HG03175 (cell line): ENCODE measurements around the gene AUNIP.

Experiments
- ATAC-seq: cut with Tn5 transposase; IDR thresholded peaks from one replicate; pipeline ENCODE4 v1.9.1; 2021; ENCODE audit warnings: mild to moderate bottlenecking, moderate library complexity; ENCODE audit not compliant: unreplicated experiment

Gene AUNIP

DNA sequence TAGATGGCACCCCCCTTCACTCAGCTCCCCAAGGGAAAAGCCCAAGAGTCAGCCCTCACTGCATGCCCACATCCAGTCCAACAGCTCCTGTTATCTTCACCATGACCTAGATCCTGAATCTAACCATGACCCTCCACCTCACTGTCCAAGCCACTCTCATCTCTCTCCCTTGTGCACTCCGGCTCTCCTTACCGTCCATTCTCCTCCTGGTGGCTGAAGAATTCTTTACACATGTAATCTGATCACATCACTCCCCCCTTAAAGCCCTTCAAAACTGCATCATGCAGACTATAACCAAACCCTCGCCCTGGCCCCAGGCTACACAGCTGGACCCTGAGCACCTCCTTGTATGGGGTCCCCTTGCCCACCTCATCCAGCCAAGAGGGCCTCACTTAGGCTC lies 30.2 kb upstream of the AUNIP start:
- ATAC-seq, result no peak

DNA sequence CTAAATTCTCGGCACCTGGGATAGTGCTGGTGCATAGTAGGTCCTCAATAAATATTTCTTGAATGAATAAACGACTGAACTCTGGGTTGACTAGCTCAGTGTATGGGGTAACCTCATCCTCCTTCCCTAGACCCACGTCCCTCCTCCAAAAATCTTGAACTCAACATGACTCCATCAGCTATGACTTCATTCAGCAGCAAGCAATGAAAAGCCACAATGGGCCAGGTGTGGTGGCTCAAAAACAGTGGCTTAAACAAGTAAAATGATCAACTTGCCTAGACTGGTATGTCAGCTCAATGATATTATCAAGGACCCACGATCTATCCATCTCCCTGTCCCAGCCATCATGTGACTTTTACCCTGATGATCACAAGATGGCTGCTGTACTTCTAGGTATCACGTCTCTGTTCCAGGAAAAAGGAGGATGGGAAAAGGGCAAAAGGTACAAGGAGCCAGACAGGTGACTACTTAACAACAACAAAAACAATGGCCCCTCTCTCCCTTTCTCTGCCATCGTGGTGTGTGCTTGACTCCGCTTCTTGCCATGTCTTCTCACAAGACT lies 29.2 kb upstream of the AUNIP start:
- no peak for ATAC-seq

DNA sequence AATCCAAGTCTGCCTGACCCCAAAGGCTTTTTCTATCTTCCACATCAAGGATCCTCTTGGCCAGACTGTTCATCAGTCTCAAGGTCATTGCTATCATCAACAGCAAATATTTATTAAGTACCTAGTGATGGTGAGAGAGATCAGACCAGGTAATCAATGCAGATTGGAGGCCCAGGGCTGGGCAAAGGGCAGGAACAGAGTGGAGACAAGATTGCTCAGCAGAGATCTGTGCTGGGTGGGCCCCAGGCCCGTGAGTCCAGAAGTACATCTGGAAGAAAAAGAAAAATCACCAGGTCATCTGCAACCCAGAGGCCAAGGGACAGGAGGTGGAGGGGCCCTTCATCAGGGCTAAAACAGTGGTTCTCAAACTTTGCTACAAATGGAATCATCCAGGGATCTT lies 26.3 kb upstream of the AUNIP start:
- no peak for ATAC-seq

DNA sequence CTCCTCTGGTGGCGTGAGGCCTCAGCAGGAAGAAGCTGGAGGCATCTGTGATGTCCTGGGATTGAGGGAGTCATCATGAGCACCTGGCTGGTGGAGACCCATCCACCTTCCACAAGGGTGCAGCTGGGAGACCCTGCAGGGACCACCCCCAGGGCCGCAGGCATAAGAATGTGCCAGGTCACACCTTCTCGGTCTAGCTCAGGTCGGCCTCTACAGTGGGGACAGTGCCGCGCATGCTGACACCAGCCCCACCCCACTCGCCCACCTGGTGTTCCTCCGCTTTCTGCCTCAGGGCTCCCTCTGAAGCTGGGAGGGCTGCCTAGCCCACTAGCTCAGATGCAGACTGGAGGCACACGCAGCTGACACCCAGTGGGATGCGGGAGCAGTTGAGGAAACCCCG lies 22.0 kb upstream of the AUNIP start:
- no peak for ATAC-seq

DNA sequence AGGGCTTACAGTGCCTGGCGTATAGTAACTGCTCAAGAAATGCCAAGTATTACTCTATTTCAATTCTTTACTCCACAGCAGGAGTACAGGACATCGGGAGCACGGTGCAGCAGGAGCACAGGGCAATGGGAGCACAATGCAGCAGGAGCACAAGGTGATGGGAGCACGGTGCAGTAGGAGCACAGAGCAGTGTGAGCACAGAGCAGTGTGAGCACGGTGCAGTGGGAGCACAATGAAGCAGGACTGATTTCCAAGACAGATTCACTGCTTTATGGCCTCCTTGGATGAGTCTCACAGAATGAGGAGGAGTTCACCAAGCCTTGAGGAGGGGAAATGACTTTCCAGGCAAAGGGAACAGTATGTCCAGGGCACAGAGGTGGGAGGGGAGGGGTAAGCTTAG lies 21.3 kb upstream of the AUNIP start:
- ATAC-seq, result no peak

DNA sequence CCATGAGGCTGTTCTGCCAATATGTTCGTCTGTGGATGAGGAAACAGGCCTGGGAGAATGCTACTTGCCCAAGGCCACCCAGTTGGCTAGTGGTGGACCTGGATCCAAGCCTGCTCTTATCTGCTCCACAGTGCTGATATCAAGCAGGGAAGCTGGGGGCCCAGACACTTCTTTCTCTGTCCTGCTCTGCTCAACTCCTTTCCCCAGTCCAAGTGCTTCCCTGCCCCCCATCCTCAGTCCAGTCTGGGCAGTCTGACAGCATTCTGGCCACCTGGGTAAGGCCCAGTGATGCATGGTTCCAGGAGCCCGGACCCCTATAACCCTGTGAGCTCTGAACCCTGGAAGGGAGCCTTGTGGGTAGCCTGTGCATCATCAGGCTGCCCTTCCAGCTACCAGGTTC lies 20.4 kb upstream of the AUNIP start:
- ATAC-seq, result no peak

DNA sequence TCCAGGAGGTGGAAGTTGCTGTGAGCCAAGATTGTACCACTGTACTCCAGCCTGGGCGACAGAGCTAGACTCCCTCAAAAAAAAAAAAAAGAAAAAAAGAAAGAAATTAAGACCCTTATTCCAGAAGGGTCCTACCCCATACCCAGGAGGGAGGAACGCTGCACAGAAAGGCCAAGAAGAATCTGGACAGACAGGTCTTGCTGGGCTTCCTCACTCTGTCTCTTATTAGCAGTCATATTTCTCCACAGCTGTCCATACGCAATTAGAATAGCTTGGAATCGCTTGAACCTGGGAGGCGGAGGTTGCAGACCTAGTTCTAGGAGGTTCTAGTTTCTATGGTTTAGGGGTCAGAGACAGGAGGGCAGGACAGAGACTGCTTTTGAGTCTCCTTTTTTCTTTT lies 19.4 kb upstream of the AUNIP start:
- no peak for ATAC-seq

DNA sequence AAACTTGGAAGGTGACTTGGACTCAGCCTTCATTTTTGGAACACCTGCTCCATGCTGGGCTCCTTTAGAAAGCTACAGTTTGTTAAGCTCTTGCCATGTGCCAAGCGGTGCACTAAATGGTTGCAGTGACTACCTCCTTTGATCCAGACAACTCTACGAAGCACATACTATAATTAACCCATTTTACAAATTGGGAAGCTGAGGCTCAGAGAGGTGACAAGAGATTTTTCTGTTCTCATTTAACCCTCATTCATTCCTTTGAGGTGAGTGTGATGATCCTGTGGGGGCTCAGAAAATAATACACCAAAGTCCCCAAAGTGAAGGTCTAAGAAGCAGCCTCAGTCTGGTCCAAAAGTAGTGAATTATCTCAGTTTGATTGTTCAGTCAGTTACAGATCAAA lies 17.9 kb upstream of the AUNIP start:
- ATAC-seq, result no peak

DNA sequence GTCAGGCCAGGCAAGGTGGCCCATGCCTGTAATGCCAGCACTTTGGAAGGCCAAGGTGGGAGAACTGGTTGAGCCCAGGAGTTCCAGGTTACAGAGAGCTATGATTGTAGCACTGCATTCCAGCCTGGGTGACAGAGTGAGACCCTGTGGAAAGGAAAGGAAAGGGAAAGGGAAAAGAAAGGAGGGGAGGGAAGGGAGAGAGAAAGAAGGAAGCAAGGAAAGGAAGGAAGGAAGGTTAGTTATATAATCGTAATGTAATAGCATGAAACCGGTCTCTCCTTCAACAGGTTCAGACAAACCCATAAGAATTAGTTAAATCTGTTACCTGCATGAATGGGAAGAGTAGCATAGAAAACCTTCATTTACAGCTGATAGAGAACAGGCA lies 17.4 kb upstream of the AUNIP start:
- ATAC-seq, result no peak

DNA sequence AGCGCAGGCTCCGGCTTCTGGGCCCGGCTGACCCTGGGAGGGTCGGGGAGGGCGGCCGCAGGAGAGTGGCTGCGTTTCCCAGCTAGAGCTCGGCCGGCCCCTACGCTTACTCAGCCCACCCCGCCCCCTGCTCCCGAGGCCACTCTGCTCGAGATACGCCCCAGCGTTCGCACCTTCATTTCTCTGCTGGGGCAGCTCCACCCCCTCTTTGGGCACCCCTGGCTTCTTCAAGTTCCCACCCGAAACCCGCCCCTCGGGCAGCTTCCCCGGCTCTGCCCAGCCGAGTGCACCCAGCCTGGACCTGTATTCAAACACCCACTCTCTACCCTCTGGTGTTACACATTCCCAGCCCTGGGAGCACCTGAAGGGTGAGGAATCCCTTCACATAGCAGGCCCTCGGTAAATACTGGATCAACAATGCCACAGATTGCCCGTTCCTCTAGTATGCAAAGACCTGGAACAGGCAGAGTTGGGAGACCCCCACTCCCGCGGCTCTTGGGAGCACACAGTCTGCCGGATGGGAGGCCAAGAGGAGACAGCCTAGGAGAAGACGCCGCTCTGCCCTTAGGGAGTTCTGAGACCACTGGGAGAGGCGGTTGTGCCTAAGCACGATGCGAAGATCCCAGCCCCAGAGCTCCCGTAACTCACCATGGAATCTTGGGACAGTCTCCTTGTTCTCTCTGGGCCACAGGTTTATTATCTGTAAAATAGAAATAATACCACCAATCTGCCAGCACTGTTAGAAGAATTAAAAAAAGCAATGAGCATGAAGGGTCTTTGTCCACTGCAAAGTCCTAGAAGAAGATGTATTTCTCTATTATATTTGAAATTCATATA lies 16.8 kb upstream of the AUNIP start:
- ATAC-seq, result no peak

DNA sequence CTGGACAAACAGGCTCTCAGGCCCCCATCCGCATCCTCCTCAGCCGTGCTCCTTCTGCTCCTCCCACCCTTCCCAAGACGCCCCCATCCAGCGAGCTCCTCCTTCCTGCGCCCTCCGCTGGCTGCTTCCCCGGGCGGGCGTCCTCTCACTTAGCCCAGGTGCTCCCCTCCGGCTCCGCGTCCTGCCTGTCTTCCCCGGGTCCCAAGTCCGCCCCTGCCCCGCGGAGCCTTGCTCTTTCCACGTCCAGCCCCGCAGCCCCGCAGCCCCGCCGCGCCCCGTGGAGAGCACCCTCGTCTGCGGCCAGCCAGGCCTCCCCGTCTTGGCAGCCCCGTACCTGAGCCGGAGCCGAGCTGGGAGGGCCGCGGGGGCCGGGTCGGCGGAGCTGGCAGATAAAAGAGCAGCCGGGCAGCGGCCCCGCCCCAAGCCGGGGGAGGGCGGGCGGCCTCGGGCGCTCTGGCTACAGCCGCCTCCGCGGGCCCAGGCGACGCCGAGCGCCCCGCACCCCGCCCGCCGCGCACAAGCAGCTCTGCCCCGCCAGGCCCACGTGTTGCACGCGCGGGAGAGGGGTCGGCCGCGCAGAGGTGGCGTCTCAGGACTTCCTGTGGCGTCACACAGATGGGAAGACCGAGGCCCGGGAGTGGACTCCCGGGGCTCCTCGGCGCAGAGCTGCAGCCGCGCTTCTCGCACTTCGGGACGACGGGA lies 16.0 kb upstream of the AUNIP start, which contains the start of gene PAQR7:
Gene PAQR7 (minus strand): TSS at position 555 of the 702 bp plus-strand sequence. CDS start 11,869 bp downstream, outside the sequence.
- ATAC-seq, result no peak

DNA sequence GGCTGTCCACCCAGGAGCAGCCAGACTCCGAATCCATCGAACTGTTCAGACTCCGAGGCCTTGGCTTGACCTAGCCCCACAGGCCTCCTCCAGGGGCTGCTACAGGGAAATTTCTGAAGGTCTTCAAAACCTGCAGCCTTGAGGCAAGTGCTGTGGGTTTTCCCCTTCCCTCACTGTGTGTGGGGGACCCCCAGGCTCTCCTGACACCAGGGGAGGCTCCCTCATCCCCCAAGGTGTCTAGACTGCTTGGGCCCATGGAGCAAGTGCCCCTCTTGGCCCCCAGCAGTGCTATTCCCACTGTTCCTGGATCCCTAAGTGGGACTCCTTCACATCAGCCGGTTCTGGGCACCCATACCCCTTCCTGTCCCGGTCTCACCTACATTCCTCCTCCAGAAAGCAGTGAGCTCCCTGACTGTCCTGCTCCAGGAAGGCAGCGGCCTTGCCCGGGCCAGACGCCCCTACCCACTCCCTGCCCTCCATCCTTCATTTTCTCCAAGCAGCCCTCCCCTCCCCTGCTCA lies 15.4 kb upstream of the AUNIP start:
- ATAC-seq, result no peak

DNA sequence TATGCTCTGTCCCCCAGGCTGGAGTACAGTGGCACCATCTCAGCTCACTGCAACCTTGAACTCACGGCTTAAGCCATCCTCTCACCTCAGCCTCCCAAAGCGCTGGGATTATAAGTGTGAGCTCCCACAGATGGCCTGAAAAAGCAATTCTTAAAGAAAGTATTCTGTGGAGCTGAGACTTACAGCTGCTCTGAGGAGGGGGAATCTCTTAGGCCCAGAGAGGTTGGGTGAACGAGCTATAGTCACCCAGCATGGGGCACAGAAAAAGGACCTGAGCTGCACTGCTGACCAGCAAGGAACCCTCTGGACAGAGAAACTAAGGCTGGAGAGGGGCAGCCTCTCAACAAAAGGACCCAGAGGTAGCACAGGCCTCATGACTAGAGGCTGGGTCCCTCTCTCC lies 15.0 kb upstream of the AUNIP start:
- ATAC-seq, result no peak

DNA sequence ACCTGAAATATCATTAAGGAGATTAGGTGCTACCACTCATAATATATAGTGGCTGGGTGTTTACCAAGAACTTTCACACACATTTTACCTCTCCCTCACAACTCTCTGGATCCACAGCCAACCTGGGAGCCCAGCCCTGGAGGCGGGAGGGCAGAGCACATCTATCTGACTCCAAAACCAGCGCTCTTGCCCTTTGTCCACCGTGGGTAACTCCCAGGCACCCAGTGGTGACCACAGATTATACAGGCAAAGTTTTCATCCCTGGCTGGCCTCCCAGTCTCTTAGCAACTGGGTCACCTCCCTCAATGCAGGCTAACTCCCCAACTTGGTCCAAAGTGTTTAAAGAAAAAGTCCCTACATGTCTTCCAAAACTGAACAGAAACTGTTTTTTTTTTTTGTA lies 13.9 kb upstream of the AUNIP start:
- ATAC-seq, result no peak

DNA sequence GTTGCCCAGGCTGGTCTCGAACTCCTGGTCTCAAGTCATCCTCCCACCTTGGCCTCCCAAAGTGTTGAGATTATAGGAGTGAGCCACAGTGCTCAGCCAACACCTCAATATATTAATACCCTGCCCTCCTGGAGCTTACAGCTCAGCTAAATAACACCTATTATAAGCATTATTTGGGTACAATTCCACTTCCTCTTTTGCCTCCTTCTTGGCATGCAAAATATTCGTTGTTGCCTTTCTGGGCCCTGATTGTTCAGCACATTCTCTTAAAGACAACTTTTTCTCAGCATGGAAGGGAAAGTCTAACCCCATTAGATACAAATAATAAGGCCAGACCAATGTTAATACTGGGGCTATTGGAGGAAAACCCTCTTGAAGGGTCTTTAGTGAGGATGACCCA lies 13.5 kb upstream of the AUNIP start:
- ATAC-seq, result no peak

DNA sequence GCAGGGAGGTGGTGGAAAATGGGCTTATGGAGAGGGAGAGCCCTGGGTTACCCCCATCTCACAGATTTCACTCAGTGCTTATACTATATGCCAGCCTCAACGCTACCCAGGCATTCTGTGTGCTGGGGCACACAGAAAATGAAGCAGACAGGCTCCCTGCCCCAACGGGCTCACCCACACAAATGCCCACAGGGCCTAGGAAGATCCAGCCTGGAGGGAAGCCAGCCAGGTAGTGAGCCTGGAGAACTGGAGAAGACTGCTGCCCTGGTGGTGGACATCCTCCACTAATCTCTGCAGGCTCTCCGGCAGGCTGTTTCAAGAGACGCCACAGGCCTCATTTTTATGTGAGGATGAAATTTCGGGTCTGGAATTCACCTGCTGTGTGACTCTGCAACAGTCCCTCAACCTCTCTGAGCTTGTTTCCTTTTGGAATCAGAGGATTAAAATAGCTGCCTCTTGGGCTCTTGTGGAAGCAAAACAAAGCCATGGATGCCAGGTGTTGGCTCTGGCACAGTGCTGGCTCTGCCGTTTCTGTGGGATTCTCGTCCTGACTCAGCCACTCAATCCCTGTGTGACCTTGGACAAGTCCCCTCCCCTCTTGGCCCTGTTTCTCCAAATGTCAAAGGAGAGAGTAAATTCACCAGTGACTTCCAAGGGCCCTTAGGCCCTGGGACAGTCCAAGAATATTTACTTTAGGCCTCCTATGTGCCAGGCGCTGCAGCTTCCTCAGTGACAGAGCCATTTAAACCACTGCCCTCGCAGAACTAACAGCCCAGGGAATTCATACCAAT lies 12.6 kb upstream of the AUNIP start:
- ATAC-seq, result no peak

DNA sequence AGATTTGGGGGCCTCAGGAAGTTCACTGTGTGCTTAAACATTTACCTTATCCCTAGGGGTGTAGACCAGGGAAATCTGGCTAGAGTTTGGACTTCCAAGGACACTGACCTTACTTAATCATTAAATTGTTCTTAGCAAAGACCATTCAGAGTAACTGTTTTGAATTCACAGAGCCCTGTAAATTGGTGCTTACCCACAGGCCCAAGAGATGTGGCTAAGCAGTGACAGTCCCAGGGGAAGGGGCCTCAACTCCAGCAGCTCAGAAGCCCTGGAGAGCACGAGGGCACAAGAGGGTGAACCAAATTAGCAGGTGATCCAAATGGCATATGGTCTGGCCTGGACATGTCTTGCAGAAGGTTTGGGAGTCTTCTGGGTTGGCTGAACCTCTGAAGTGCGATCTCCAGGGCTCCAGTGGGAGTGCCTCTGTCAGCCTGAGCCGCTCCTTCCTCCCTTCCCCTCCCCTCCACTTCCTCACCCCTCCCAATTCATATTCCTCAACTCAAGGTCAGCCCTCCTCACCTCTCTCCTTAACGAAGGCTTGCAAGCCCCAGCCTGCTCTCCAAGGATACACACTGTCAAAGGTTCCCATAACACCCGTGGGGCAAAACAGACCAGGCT lies 11.9 kb upstream of the AUNIP start:
- no peak for ATAC-seq

DNA sequence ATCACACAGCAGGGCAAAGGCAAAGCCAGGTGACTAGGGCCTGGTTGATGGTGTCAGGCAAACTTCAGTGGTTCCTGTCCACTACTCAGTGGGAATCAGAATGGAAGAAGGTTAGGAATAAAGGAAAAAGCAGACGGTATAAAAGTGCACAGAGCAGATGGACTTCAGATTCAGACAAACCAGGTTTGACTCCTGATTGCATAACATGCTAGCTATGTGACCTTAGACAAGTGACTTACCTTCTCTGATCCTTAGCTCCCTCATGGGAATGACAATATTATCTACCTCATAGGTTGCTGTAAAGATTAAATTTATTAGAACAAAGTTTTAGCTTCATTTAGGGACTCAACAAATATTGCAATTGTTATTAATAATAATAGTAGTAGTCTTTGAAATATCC lies 11.4 kb upstream of the AUNIP start:
- no peak for ATAC-seq

DNA sequence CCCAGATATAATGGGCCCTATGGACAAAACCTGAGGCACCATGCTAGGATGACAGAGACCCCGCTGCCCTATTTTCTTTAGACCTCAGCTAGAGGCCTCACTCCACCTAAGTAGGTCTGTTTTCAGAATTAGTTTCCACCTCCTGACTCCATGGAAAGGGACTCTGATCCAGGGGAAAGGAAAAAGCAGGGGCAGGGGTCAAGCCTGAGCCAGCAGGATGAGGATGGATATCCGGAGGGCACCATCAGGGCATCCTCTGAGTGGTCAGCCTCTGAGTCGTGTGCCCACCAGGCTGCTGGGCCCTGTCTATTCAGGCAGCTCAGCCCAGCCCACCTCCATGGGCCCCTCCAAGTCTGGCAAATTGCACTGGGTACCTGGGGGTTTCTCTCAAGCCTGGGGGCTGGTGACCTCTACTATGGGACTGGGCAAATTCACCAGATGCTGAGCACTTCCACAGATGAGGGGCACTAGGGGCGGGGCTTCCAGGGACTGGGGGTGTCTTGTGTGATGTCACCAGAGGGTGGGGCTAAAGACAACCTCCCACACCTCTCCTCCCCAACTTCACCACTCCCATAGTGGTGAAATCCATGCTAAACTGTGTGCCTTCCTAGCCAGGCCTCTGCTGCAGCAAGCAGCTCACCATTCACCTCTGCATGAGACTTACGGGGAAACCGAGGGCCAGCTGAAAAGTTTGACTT lies 10.8 kb upstream of the AUNIP start:
- no peak for ATAC-seq
